HEK293 (cell line): Measurements from ENCODE around the gene SLC35G6.

ENCODE experiments used
- CTCF ChIA-PET: fragments of 350-600 bp; formaldehyde crosslinking; extraction: SDS; loops from one replicate; lab custom pipeline; 2021; ENCODE audit warnings: antibody characterized with exemption; lab: Yijun Ruan, JAX
- POLR2A ChIA-PET: fragments of 300-600 bp; formaldehyde crosslinking; extraction: SDS; loops from one replicate; lab custom pipeline; 2020; ENCODE audit warnings: antibody characterized with exemption, inconsistent platforms; lab: Yijun Ruan, JAX
- H3K27ac ChIP-seq: fragments of 200-500 bp; sonication (Bioruptor generic); 2 replicates; pipeline ENCODE4 v1.5.1; 2014; ENCODE audit warnings: low read depth, low read length, control low read depth, inconsistent platforms; ENCODE audit errors: extremely low read depth
- H3K36me3 ChIP-seq, 2 experiments: fragments of 200-500 bp in 1 of 2; sonication (Bioruptor generic) in 1 of 2; 1 replicate in 1 of 2; 2 replicates in 1 of 2; pipeline ENCODE4 v1.5.1; 2014 to 2017; ENCODE audit warnings: inconsistent platforms in 2 of 2, low read length in 2 of 2; ENCODE audit not compliant: control insufficient read depth in 2 of 2, insufficient read depth in 1 of 2
- H3K4me1 ChIP-seq: fragments of 200-500 bp; sonication (Bioruptor generic); 2 replicates; pipeline ENCODE4 v1.5.1; 2014; ENCODE audit warnings: mild to moderate bottlenecking, low read length, inconsistent platforms; ENCODE audit not compliant: control insufficient read depth, insufficient read depth
- H3K4me3 ChIP-seq: 2 replicates; pipeline ENCODE4 v1.5.1; 2011; ENCODE audit warnings: low read depth, mild to moderate bottlenecking, control low read depth, low read length, moderate library complexity
- H3K9me3 ChIP-seq: fragments of 200-500 bp; sonication (Bioruptor generic); 2 replicates; pipeline ENCODE4 v1.5.1; 2014; ENCODE audit warnings: low read depth, low read length, inconsistent platforms; ENCODE audit not compliant: control insufficient read depth, insufficient read depth
- HOXD13 ChIP-seq: sonication (generic); formaldehyde crosslinking; IDR thresholded peaks from 2 replicates; pipeline ENCODE4 v1.8.0; 2022; ENCODE audit warnings: missing genetic modification reagents, borderline replicate concordance
- PATZ1 ChIP-seq: fragments of 450-650 bp; formaldehyde crosslinking; IDR thresholded peaks from 2 replicates; pipeline ENCODE4 v1.5.1; 2016; ENCODE audit warnings: missing biosample characterization, missing genetic modification characterization
- REST ChIP-seq: fragments of 450-650 bp; formaldehyde crosslinking; IDR thresholded peaks from 2 replicates; pipeline ENCODE4 v1.5.1; 2016; ENCODE audit warnings: missing biosample characterization, missing genetic modification characterization
- SETDB1 ChIP-seq: IDR thresholded peaks from one replicate; pipeline ENCODE4 v1.6.1; 2017; ENCODE audit warnings: mild to moderate bottlenecking, low read length, moderate library complexity, mixed read lengths; ENCODE audit not compliant: insufficient read length
- ZNF302 ChIP-seq: fragments of 450-650 bp; formaldehyde crosslinking; IDR thresholded peaks from 2 replicates; pipeline ENCODE4 v1.5.1; 2016; ENCODE audit warnings: missing biosample characterization, missing genetic modification characterization, low read depth
- ZNF777 ChIP-seq: fragments of 450-650 bp; formaldehyde crosslinking; IDR thresholded peaks from 2 replicates; pipeline ENCODE4 v1.5.1; 2017; ENCODE audit warnings: missing biosample characterization, missing genetic modification characterization, borderline replicate concordance
- ZSCAN16 ChIP-seq: fragments of 450-650 bp; formaldehyde crosslinking; IDR thresholded peaks from 2 replicates; pipeline ENCODE4 v1.5.1; 2016; ENCODE audit warnings: missing biosample characterization, missing genetic modification characterization
- ZSCAN30 ChIP-seq: fragments of 450-650 bp; IDR thresholded peaks from 2 replicates; pipeline ENCODE4 v1.5.1; 2018; ENCODE audit warnings: missing biosample characterization, mild to moderate bottlenecking, missing genetic modification characterization, moderate library complexity
- ZSCAN5A ChIP-seq: fragments of 450-650 bp; formaldehyde crosslinking; IDR thresholded peaks from 2 replicates; pipeline ENCODE4 v1.5.1; 2016; ENCODE audit warnings: missing biosample characterization, missing genetic modification characterization
- TF ChIP-seq, protein P1 (sequence below): fragments of 450-650 bp; formaldehyde crosslinking; IDR thresholded peaks from 2 replicates; pipeline ENCODE4 v1.5.1; 2016; ENCODE audit warnings: missing biosample characterization, missing genetic modification characterization
- TF ChIP-seq, protein P2 (sequence below): fragments of 450-650 bp; formaldehyde crosslinking; IDR thresholded peaks from 2 replicates; pipeline ENCODE4 v1.5.1; 2016; ENCODE audit warnings: missing biosample characterization, missing genetic modification characterization, borderline replicate concordance
- TF ChIP-seq, protein P3 (sequence below): fragments of 450-650 bp; formaldehyde crosslinking; IDR thresholded peaks from 2 replicates; pipeline ENCODE4 v1.5.1; 2016; ENCODE audit warnings: missing biosample characterization, missing genetic modification characterization

SLC35G6 gene

GRCh38 chr17:7523033-7523432, 41.8 kb downstream of the SLC35G6 start (continued):
- no peak for TF ChIP-seq PATZ1 (tag by site-specific recombination)
- no peak for TF ChIP-seq HOXD13 (CRISPR knock-in tag)
- no peak for TF ChIP-seq ZNF777 (tag by site-specific recombination)
- no peak for TF ChIP-seq REST (tag by site-specific recombination)
- TF ChIP-seq ZSCAN5A (tag by site-specific recombination), result no peak
- TF ChIP-seq ZSCAN16, result no peak
- no peak for TF ChIP-seq ZSCAN30
- TF ChIP-seq, protein P1, sequence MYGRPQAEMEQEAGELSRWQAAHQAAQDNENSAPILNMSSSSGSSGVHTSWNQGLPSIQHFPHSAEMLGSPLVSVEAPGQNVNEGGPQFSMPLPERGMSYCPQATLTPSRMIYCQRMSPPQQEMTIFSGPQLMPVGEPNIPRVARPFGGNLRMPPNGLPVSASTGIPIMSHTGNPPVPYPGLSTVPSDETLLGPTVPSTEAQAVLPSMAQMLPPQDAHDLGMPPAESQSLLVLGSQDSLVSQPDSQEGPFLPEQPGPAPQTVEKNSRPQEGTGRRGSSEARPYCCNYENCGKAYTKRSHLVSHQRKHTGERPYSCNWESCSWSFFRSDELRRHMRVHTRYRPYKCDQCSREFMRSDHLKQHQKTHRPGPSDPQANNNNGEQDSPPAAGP (tag by site-specific recombination), result no peak
- TF ChIP-seq, protein P2, sequence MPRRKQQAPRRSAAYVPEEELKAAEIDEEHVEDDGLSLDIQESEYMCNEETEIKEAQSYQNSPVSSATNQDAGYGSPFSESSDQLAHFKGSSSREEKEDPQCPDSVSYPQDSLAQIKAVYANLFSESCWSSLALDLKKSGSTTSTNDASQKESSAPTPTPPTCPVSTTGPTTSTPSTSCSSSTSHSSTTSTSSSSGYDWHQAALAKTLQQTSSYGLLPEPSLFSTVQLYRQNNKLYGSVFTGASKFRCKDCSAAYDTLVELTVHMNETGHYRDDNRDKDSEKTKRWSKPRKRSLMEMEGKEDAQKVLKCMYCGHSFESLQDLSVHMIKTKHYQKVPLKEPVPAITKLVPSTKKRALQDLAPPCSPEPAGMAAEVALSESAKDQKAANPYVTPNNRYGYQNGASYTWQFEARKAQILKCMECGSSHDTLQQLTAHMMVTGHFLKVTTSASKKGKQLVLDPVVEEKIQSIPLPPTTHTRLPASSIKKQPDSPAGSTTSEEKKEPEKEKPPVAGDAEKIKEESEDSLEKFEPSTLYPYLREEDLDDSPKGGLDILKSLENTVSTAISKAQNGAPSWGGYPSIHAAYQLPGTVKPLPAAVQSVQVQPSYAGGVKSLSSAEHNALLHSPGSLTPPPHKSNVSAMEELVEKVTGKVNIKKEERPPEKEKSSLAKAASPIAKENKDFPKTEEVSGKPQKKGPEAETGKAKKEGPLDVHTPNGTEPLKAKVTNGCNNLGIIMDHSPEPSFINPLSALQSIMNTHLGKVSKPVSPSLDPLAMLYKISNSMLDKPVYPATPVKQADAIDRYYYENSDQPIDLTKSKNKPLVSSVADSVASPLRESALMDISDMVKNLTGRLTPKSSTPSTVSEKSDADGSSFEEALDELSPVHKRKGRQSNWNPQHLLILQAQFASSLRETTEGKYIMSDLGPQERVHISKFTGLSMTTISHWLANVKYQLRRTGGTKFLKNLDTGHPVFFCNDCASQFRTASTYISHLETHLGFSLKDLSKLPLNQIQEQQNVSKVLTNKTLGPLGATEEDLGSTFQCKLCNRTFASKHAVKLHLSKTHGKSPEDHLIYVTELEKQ (tag by site-specific recombination), result no peak

DNA sequence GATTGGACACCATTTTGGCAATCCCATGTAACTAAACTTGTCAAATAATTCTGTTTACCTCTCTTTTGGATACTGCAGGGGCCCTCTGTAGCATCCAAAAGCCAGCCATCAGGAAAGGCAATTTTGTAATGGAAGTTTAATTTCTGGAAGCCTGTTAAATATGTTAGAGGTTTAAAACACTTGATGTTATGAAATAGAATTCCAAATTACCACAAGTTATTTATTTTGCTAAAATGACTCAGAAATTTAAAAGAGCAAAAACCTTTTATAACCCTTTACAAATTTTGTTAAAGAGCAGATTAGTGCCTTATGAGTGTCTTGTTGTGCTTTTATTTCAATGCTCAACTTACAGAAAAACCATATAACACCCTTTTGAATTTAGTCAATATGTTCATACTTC, 47.6 kb downstream of the SLC35G6 start:
- ChIA-PET CTCF (interaction anchor here (2.7 to 4.9 kb wide), 2 partner anchors 13 to 32 kb away, joined by 10 to 34 read pairs; no protein-coding TSS in a partner anchor), POLR2A (no interaction called here)
- Histone ChIP-seq H3K4me3 (no peak overlapping the region), H3K4me1 (no peaks in the 10 kb centered on the region), H3K9me3 (no peaks in the 10 kb centered on the region), H3K27ac (no peak overlapping the region), H3K36me3 (no peaks in the 10 kb centered on the region)
- TF ChIP-seq SETDB1, result peak; percentile 96
- TF ChIP-seq, protein P3, sequence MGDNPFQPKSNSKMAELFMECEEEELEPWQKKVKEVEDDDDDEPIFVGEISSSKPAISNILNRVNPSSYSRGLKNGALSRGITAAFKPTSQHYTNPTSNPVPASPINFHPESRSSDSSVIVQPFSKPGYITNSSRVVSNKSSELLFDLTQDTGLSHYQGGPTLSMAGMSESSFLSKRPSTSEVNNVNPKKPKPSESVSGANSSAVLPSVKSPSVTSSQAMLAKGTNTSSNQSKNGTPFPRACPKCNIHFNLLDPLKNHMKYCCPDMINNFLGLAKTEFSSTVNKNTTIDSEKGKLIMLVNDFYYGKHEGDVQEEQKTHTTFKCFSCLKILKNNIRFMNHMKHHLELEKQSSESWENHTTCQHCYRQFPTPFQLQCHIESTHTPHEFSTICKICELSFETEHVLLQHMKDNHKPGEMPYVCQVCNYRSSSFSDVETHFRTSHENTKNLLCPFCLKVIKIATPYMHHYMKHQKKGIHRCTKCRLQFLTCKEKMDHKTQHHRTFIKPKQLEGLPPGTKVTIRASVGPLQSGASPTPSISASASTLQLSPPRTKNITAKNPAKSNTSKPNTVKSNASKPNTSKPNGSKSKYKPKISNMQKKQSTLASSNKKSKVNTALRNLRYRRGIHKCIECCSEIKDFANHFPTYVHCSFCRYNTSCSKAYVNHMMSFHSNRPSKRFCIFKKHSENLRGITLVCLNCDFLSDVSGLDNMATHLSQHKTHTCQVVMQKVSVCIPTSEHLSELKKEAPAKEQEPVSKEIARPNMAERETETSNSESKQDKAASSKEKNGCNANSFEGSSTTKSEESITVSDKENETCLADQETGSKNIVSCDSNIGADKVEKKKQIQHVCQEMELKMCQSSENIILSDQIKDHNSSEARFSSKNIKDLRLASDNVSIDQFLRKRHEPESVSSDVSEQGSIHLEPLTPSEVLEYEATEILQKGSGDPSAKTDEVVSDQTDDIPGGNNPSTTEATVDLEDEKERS (tag by site-specific recombination), result peak; percentile 89; the same call in 1 of the 2 replicates
- TF ChIP-seq ZNF302, result no peak
